GM12873 (cell line): ENCODE measurements around the gene RBM6.

Experiments
- TF ChIP-seq, protein P1 (sequence below): IDR thresholded peaks from 2 replicates; pipeline ENCODE4 v1.5.1; 2012; ENCODE audit warnings: low read depth, mild to moderate bottlenecking, moderate library complexity, low read length, control low read depth; ENCODE audit not compliant: insufficient read depth; ENCODE audit errors: missing control alignments

RBM6 gene

DNA sequence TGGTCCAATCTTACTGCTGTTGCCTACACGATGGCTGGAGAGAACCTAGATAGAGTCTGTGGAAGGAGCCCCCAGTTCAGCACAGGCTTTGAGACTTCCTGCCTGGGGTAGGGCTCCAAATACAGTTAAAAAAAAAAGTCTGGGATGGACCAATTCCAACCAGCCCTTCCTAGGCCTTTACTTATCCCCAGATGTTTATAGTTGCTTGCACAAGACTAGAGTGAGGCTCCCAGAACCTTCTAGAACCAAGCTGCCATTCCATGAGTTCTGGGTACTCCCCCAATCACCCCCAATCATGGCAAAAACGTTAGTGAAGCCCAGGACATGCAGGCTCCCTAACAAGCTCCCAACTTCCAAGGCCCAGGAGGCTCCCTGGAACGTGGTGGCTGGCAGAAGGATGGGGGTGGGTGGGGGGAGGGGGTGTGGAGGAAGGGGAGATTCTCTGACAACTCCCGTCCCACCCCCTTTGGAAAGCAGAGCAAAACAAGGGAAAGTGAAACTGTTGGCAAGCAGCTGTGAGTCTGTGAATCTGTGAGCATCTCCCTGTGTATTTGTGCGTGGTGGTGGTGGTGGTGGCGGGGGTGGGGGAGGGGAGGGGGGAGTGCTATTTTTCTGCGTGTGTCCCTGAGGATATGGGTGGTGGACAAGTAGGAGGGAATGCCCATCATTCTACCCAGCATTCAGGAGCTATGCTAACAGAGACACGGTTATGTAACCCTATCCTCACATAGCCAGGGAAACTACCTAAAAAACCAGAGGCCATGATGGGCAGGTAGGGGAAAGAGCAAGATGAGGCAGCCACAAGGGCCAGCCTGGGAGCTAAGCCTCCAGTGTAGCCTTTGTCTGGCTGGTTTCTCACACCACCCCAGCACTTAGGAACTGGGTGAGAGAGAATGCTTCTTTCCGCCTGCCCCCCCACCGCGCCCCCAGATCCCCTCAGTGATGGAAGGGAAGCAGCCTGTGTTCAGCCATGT is 38.3 kb upstream of the RBM6 start:
- TF ChIP-seq, protein P1, sequence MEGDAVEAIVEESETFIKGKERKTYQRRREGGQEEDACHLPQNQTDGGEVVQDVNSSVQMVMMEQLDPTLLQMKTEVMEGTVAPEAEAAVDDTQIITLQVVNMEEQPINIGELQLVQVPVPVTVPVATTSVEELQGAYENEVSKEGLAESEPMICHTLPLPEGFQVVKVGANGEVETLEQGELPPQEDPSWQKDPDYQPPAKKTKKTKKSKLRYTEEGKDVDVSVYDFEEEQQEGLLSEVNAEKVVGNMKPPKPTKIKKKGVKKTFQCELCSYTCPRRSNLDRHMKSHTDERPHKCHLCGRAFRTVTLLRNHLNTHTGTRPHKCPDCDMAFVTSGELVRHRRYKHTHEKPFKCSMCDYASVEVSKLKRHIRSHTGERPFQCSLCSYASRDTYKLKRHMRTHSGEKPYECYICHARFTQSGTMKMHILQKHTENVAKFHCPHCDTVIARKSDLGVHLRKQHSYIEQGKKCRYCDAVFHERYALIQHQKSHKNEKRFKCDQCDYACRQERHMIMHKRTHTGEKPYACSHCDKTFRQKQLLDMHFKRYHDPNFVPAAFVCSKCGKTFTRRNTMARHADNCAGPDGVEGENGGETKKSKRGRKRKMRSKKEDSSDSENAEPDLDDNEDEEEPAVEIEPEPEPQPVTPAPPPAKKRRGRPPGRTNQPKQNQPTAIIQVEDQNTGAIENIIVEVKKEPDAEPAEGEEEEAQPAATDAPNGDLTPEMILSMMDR: no peak

DNA sequence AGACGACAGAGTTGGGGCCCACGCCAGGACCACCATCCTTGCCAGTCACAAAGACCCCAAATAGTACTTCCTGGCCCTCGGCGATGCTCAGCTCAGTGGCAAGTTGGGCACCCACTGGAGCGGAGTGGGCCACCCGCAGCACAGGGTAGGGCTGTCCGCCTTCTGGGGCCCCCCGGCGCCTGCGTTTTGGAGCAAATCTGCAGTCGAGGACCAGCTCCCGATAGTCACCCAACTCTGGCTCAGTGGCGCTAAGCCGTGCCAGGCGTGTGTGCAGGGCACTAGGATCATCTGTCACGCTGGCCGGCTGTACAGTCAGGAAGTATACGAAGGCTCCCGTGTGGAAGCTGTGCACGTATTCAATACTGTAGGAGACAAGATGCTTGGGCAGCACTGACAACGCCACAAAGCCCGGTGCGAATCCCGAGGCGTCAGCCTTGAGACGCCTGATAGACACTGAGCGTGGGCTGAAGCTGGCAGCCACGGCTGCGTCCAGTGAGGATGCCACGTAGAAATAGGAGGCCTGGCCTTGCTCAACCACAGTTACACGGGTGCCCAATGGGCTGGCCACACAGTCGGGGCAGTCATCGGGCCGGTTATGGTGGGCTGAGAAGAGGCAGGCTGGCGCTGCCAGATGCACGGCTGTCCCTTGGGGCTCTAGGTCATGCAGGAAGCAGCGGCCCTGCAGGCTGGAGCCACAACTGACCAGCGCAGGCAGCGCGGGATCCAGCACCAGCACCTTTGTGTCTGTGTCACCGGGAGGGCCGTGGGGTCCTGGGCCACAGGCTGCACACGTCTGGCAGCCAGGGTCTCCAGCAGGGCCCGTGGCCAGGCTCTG is 37.2 kb upstream of the RBM6 start:
- TF ChIP-seq, protein P1: no peak

DNA sequence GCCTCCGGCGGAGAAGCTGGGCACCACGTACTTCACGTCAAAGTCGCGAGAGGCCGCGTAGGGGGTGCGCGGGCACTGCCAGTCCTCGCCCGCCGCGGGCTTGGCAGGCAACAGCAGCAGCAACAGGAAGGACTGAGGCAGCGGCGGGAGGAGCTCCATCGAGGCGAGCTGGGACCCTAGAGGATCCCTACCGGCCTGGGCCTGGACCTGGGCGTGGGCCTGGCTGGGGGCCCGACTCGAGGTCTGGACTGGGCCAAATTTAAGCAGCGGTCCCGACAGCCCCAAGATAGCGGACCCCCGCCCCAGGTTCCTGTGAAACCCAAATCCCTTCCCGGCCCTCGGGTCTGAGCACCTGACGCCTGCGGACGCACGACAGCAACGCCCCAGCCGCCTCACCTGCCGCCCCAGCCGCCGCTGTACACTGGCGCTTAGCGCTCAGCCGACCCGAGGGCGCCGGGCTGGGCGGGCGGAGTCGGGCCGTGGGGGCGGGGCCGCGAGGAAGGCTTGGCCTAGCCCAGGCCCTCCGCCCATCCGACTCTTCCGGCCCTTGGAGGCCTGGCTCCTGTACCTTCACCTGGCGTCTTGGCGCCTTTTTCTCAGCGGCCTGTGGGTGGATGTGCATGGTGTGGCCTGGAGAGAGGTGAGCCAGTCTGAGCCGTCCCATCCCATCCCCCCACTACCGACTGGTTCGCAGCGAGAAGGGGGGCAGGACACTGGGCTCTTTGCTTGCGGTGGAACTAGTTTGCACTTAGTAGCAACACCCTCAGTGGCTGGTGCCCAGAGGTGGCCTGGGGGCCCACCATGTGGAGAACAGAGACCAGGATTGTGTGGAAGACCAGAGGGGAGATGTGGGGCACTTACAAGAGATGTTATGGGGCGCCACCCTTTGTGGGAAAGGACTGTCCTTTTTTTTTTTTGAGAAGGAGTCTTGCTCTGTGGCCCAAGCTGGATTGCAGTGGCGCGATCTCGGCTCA is 36.2 kb upstream of the RBM6 start, which contains the start of gene MST1R:
MST1R (minus strand) TSS at position 423 of the 974 bp plus-strand sequence; CDS start at position 159, 264 bp downstream.
- TF ChIP-seq, protein P1: no peak

DNA sequence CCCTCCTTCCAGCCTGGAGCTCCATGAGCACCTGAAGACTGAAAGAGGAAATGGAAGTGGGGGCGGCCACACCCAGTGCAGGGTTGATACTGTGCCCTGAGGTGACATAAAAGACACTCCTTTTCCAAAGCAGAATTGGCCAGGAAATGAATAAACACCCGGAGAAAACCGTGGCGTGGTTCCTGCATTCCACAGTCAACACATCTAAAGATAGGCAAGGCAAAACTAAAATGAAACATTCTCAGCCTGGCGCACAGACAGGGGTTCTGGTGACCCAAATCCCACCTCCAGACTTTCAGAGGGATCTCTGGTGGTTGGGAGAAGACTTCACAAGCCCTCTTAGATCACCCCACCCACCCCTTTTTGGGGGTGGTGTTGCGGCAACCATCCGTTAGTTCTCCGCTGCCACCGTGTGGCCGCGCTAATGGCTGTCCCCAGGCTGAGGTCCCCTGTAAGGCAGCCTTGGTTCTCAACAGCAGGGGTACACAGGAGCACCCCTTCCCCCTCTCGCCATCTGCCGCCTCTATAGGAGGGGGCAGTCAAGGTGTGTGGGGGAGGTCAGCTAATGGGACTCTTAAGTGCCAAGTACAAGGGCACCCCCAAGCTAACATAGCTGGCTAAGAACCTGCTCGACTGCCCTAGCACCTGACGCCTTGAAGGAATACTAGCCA is 33.7 kb upstream of the RBM6 start:
- TF ChIP-seq, protein P1: peak; percentile 77

DNA sequence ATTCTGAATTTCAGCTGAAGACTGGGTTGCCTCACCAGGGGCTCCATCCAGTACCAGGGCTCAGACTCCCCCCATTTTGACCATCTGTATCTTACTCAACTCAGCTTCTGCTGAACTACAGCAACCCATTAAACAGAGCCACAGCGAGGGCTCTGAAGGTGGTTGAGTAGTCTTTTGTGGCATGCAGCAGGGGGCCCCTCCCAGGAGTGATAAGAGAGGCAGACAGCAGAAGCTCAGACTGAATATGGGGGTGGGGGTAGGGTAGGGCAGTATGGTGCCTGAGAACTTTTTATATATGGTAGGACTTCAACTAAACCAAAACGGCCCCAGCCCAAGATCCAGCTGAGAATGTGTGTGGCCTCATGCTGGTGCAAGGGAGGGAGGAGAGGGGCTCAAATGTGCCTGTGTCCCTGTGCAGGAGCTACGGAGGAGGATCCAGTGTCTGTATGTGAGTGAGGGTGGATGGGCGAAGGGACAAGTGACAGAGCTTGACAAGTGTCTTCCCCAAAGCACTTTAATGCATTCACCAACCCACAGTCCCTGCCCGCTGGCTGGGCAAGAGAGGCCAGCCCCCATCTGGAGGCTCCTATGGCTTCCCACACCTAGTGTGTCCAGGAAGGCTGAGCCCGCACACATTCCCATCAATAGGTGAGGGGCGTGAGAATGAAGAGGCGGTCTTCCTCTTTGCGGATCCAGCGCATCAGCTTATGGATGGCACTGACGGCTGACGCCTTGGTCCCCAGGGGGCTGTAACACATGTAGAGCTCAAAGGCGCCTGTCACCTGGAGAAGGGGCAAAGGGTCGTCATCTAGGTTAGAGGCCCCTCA is 31.4 kb upstream of the RBM6 start:
- TF ChIP-seq, protein P1: no peak
